ENCODE measurements around the gene RAP1A.

RAP1A gene

GRCh38 chr1:111622166-111622565 lies 2.6 kb downstream of the RAP1A start:
- TF ChIP-seq CTCF (conservative IDR thresholded peaks at IDR 0.05; ENCODE audit: low read depth), result no peak
- ChIA-PET POLR2A (ENCODE audit: low non-redundant PET) (interaction anchor here (0.6 kb wide), 1 partner anchor 29 kb away, joined by 7 read pairs; no protein-coding TSS in a partner anchor), CTCF (no interaction called here)
- H3K27ac ChIP-seq, result no peak overlapping the region
- no peak for DNase-seq (ENCODE audit: low spot score)

- CTCF ChIA-PET, result no interaction called here
- H3K27ac ChIP-seq, result no peak overlapping the region
- POLR2A ChIA-PET (ENCODE audit: low non-redundant PET), result no interaction called here
- no peak for DNase-seq (ENCODE audit: low spot score)
- no peak for TF ChIP-seq CTCF (conservative IDR thresholded peaks at IDR 0.05; ENCODE audit: low read depth)
These were observed 4.8 kb downstream of the RAP1A start for GRCh38 chr1:111624382-111624781.

GRCh38 chr1:111625276-111625675 lies 5.7 kb downstream of the RAP1A start:
- H3K27ac ChIP-seq, result no peak overlapping the region
- ChIA-PET POLR2A (ENCODE audit: low non-redundant PET) (interaction anchor here (0.6 kb wide), 1 partner anchor 1387 kb away, joined by 3 read pairs; no protein-coding TSS in a partner anchor), CTCF (interaction anchor here (0.7 kb wide), 1 partner anchor 1162 kb away, joined by 5 read pairs; no protein-coding TSS in a partner anchor)
- DNase-seq (ENCODE audit: low spot score), result no peak
- no peak for TF ChIP-seq CTCF (conservative IDR thresholded peaks at IDR 0.05; ENCODE audit: low read depth)

GRCh38 chr1:111628153-111628552 lies 8.6 kb downstream of the RAP1A start:
- POLR2A ChIA-PET (ENCODE audit: low non-redundant PET), result no interaction called here
- CTCF ChIA-PET, result interaction anchor here (0.5 to 0.7 kb wide), 2 partner anchors 11 to 228 kb away, joined by 3 to 6 read pairs; no protein-coding TSS in a partner anchor

GRCh38 chr1:111629190-111629954 lies 9.8 kb downstream of the RAP1A start:
- POLR2A ChIA-PET (ENCODE audit: low non-redundant PET), result no interaction called here
- H3K27ac ChIP-seq, result no peak overlapping the region

More at GRCh38 chr1:111628153-111628552, 8.6 kb downstream of the RAP1A start:
- no peak for DNase-seq (ENCODE audit: low spot score)
- TF ChIP-seq CTCF (conservative IDR thresholded peaks at IDR 0.05; ENCODE audit: low read depth), result no peak
- no peak overlapping the region for H3K27ac ChIP-seq

GRCh38 chr1:111630567-111630966 lies 11.0 kb downstream of the RAP1A start:
- POLR2A ChIA-PET (ENCODE audit: low non-redundant PET), result no interaction called here
- H3K27ac ChIP-seq, result no peak overlapping the region
- CTCF ChIA-PET, result interaction anchor here (0.6 kb wide), 1 partner anchor 106 kb away, joined by 3 read pairs; no protein-coding TSS in a partner anchor
- TF ChIP-seq CTCF (conservative IDR thresholded peaks at IDR 0.05; ENCODE audit: low read depth), result no peak
- no peak for DNase-seq (ENCODE audit: low spot score)

More at GRCh38 chr1:111629190-111629954, 9.8 kb downstream of the RAP1A start:
- no peak for DNase-seq (ENCODE audit: low spot score)
- no peak for TF ChIP-seq CTCF (conservative IDR thresholded peaks at IDR 0.05; ENCODE audit: low read depth)
- CTCF ChIA-PET, result no interaction called here

All from RWPE1 (cell line).